Uterus (tissue), 2 donors: ENCODE measurements around the gene TNS4.

Experiments used
- CTCF ChIP-seq, 4 experiments: fragments of 200-600 bp in 2 of 4; fragments of 450-650 bp in 2 of 4; sonication (generic) in 2 of 4; IDR thresholded peaks; one replicate each; pipeline ENCODE4 v1.5.1; 2016 to 2019; ENCODE audit warnings: antibody characterized with exemption in 4 of 4, mild to moderate bottlenecking in 2 of 4, moderate library complexity in 1 of 4
- POLR2A ChIP-seq, 2 donors: fragments of 450-650 bp; IDR thresholded peaks; one replicate each; pipeline ENCODE4 v1.6.1; 2016; ENCODE audit warnings: antibody characterized with exemption in 2 of 2, mild to moderate bottlenecking in 1 of 2, moderate library complexity in 1 of 2

- TF ChIP-seq CTCF (IDR thresholded peaks at IDR 0.05): no peak
- no peak for TF ChIP-seq POLR2A (IDR thresholded peaks at IDR 0.05)
These were observed 29.1 kb upstream of the TNS4 start for GRCh38 chr17:40530531-40530994.
